Measurements from ENCODE around the gene FTCD.

GRCh38 chr21:46138383-46138970, 16.9 kb downstream of the FTCD start:
- TF ChIP-seq MXI1 (IDR thresholded peaks at IDR 0.05; ENCODE audit: borderline replicate concordance, low read depth, low read length) (no peak), RAD21 (IDR thresholded peaks at IDR 0.05; ENCODE audit: low read length) (no peak)
